Nephron progenitor cell (in vitro differentiated cells): ENCODE measurements around the gene LPP.

ENCODE experiments used
- DNase-seq: peaks from one replicate; pipeline ENCODE4 v3.0.0; 2021
- H3K27ac Mint-ChIP-seq: 2 replicates; pipeline ENCODE4 v1.8.0; 2021; ENCODE audit warnings: mild to moderate bottlenecking, moderate library complexity, mixed read lengths
- H3K27me3 Mint-ChIP-seq: 2 replicates; pipeline ENCODE4 v1.8.0; 2021; ENCODE audit warnings: mild to moderate bottlenecking, low read depth, mixed read lengths; ENCODE audit not compliant: poor library complexity
- H3K36me3 Mint-ChIP-seq: 2 replicates; pipeline ENCODE4 v1.8.0; 2021; ENCODE audit warnings: low read depth, mixed read lengths
- H3K4me1 Mint-ChIP-seq: 2 replicates; pipeline ENCODE4 v1.8.0; 2021; ENCODE audit warnings: mixed read lengths
- H3K4me3 Mint-ChIP-seq: 2 replicates; pipeline ENCODE4 v1.8.0; 2021; ENCODE audit warnings: mild to moderate bottlenecking, moderate library complexity, mixed read lengths
- H3K9me3 Mint-ChIP-seq: 2 replicates; pipeline ENCODE4 v1.8.0; 2021; ENCODE audit warnings: mild to moderate bottlenecking, moderate library complexity, mixed read lengths
- CTCF ChIP-seq: fragments of 200-600 bp; sonication (generic); IDR thresholded peaks from 2 replicates; pipeline ENCODE4 v1.5.0; 2021; ENCODE audit warnings: antibody characterized with exemption

LPP gene

GRCh38 chr3:188243124-188243795 lies 89.3 kb downstream of the LPP start:
- H3K36me3 Mint-ChIP-seq = no peaks in the 10 kb centered on the region
- no peak for DNase-seq
- no peak for TF ChIP-seq CTCF
- peaks cover 17% of the 10 kb centered on the region for H3K4me1 Mint-ChIP-seq
- no peaks in the 10 kb centered on the region for H3K9me3 Mint-ChIP-seq
- H3K4me3 Mint-ChIP-seq = no peak overlapping the region
- no peak overlapping the region for H3K27ac Mint-ChIP-seq
- H3K27me3 Mint-ChIP-seq = peaks cover 12% of the 10 kb centered on the region

GRCh38 chr3:188244395-188244861 lies 90.5 kb downstream of the LPP start:
- Mint-ChIP-seq H3K27ac (no peak overlapping the region), H3K27me3 (peaks cover 12% of the 10 kb centered on the region), H3K4me1 (peaks cover 17% of the 10 kb centered on the region)

GRCh38 chr3:188246905-188247304 lies 92.9 kb downstream of the LPP start:
- Mint-ChIP-seq H3K4me3 (no peak overlapping the region), H3K4me1 (no peaks in the 10 kb centered on the region), H3K27ac (no peak overlapping the region), H3K9me3 (peaks cover 9% of the 10 kb centered on the region), H3K36me3 (peaks cover 12% of the 10 kb centered on the region), H3K27me3 (peaks cover 6% of the 10 kb centered on the region)
- TF ChIP-seq CTCF = no peak
- no peak for DNase-seq

More at GRCh38 chr3:188244395-188244861, 90.5 kb downstream of the LPP start:
- no peak for DNase-seq
- H3K36me3 Mint-ChIP-seq = no peaks in the 10 kb centered on the region
- TF ChIP-seq CTCF = no peak
- no peaks in the 10 kb centered on the region for H3K9me3 Mint-ChIP-seq
- no peak overlapping the region for H3K4me3 Mint-ChIP-seq

- Mint-ChIP-seq H3K4me1 (no peaks in the 10 kb centered on the region), H3K4me3 (no peak overlapping the region), H3K36me3 (peaks cover 19% of the 10 kb centered on the region), H3K9me3 (peaks cover 20% of the 10 kb centered on the region), H3K27ac (no peak overlapping the region), H3K27me3 (peaks cover 6% of the 10 kb centered on the region)
- no peak for TF ChIP-seq CTCF
- no peak for DNase-seq
Measured at GRCh38 chr3:188248036-188248561, 94.1 kb downstream of the LPP start.

GRCh38 chr3:188253123-188253793 lies 99.3 kb downstream of the LPP start:
- Mint-ChIP-seq H3K9me3 (peaks cover 23% of the 10 kb centered on the region), H3K4me3 (no peak overlapping the region), H3K36me3 (peaks cover 28% of the 10 kb centered on the region), H3K4me1 (peaks cover 13% of the 10 kb centered on the region), H3K27ac (no peak overlapping the region), H3K27me3 (no peaks in the 10 kb centered on the region)
- no peak for DNase-seq
- TF ChIP-seq CTCF = no peak
